Activated CD8-positive, alpha-beta memory T cell treated with anti-CD3 and anti-CD28 coated beads, Interleukin-2, amount 50 U/mL, for 24 hours (primary cell): ENCODE measurements around the gene ZDHHC4.

Experiments used
- DNase-seq: peaks from one replicate; pipeline ENCODE4 v3.0.0-alpha.2; 2020; ENCODE audit errors: extremely low read depth

Gene ZDHHC4

GRCh38 chr7:6606866-6607583 is 29.8 kb downstream of the ZDHHC4 start:
- no peak for DNase-seq

GRCh38 chr7:6607651-6608051 is 30.4 kb downstream of the ZDHHC4 start:
- no peak for DNase-seq

DNA sequence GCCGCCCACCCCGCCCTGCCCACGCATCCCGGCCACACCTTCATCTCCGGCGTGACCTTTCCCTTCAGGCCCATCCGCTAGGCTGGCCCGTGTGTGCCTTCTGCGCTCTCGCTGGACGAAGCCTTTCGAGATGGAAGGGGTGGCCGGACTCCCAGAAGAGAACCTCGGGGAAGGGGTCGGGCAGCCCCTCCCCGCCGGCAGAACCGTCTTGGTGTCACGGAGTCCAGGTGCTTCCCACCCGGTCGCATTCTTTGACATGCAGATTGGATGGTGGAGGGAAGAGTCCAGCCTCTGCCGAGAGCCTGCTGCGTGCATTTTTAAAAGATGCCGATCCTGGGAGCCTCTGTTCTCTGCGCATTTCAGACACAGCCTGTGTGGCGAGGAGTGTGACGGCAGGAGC is 30.8 kb downstream of the ZDHHC4 start:
- no peak for DNase-seq

DNA sequence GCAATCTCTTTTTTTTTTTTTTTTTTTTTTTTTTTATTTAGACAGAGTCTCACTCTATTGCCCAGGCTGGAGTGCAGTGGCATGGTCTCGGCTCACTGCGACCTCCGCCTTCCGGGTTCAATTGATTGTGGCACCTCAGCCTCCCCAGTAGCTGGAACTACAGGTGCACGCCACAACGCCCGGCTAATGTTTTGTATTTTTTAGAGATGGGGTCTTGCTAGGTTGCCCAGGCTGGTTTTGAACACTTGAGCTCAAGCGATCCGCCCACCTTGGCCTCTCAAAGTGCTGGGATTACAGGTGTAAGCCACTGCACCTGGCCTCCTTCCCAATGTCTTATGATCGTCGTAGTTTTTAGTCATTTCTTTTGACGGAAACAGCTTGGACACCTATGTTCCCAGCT is 31.5 kb downstream of the ZDHHC4 start:
- DNase-seq, result no peak

DNA sequence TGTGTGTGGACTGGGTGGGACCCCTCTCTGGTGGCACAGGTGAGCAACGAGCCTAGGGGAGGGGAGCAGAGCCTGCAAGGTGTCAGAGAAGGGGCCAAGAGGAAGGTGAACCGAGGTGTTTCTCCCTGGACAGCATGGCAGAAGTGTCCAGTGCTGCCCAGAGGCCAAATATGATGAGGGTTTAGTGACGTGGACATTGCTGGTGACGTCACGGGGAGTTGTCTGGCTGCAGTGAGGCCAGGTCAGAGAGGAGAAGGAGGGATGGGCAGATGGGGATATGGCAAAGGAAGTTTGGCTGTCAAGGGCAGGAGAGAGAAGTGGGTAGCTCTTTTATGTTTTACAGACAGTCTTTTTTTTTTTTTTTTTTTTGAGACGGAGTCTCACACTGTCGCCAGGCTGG is 35.6 kb downstream of the ZDHHC4 start:
- no peak for DNase-seq

GRCh38 chr7:6613706-6614105 is 36.5 kb downstream of the ZDHHC4 start:
- no peak for DNase-seq

DNA sequence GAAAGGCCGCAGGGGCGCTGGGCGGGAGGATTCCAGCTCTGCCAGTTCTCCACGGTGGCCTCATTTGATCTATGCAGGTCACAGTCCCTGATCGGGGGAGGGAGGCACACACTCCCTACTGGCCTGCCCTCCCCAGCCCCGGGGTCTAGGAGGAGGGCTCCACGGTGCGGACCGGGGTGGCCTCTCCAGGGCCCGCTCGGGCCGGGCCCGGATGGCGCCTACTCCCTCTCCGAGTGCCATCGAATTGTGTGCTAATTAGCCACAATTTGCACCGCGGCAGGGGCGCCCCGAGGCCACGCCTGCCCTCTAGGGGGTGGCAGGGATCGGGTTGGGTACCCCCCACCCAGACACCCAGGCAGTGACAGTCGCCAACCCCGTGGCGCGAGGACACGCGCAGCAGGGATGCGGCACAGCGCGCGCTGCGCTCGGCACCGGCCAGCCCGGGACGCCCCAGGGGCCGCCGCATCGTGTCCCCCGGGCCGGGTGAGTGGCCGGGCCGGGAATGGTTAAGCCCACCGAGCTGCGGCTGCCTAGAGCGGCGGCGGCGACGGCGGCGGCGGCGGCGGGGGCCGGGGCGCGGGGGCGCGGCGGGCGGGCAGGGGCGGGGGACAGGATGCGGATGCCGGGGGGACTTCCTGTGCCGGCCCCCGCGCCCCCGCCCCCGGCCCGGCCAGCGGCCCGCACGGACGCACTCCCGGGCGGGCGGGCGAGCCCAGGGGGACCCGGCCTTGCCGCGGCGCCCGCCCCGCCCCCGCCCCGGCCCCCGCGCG is 37.9 kb downstream of the ZDHHC4 start, which contains the start of gene ZNF853:
Gene ZNF853 (plus strand): TSS at position 658 of the 770 bp plus-strand sequence. CDS start 565 bp downstream, outside the sequence.
- DNase-seq, result no peak

DNA sequence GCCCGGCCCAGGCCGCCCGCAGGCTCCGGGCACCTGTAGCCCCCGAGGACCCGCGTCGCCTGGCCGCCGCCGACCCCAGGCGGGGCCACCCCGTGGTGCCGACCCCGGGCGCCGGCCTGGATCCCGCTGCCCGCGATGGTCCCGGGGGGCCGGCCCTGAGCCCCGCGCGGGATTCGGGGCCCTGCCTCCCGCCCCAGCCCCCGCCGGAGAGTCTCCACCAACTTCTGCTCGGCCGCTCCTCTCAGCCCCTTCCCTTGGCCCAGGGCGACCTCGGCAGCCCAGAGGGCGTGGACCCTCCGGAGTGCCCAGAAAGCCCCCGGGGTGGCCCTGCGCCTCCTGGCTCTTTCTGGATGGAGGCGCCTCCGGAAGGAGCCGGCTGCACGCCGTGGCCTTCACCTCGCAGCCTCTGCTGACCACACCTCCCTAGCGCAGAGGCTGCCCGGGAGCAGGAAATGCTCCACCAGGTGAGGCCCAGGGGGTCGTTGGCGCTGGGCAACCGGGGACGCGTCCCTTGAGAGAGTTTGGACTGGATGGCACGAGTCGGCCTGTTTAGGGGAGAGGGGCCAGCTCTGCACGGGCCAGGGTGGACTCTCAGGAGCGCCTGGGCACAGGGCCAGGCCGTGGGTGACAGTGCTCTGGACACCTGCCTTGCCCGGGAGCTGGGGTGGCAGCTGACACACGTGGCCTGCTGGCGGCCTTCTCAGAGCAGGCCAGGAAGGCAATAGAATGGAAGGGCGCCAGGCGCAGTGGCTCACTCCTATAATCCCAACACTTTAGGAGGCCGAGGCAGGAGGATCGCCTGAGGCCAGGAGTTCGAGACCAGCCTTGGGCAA is 38.7 kb downstream of the ZDHHC4 start:
- DNase-seq, result no peak

DNA sequence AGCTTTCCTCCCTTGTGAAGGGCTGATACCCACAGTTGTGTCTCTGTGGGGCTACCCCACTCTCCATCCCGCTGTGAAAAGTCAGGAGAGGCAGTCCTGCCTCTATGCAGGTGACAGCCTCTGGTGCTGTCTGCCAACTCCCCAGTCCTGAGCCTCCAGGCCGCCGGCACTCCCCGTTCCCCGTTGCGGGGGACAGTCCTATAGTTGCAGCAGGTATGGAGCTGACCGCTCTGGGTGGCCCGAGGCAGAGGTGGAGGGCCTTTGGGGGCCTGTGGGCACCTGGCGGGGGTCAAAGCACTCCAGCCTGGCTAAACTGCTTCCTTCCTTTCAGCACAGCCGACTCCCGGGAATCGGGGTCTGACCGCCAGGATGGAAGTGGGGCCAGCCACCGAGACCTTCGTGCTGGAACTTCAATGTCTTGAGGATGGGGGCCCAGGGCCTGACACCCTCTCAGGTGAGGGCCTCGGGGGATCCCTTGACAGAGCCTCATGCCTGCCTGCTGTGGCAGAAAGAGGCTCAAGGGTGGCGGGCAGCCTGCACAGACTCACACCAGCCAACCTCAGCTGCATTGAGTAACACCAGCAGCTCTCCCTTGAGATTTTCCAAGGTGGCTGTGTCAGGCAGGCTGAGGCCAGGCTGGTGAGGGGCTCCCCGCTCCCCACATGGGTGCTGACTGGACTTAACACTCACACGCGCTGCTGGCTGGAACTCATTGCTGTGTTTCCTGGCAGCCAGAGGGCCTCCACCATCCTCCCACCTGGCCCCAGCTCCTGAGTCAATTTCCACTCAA is 39.8 kb downstream of the ZDHHC4 start:
- DNase-seq, result no peak

DNA sequence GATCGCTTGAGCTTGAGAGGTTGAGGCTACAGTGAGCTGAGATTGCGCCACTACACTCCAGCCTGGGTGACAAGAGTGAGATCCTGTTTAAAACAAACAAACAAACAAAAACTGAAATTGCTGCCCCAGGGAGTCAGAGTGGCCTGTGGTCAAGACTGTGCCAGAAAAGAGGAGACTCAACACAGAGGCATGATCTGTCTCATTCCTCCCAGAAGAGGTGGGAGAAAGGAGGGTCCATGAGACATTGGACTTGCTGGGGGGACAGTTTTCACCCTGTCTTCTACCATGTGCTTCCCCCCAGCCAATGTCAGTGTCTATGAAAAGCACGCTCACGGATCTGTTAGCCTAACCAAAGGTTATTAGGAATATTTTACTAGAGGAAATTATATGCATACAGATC is 41.4 kb downstream of the ZDHHC4 start:
- DNase-seq, result no peak

DNA sequence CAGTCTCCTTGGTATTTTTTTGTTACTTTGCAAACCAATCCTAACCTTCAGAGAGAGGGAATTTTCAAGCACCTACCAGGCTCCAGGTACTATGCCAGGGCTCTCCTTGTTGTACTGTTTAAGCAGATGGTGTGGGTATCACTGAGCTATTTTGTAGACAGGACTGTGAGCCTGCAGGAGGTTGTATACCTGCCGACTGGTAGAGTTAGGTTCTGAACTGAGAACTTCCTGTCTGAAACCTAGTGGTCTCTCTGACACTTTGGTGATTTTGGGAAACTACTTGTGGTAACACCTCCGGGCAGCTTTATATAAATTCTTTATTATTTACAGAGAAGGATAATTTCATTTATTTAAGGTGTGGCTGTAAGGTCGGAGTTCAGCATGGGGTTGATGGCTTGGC is 42.7 kb downstream of the ZDHHC4 start:
- no peak for DNase-seq

DNA sequence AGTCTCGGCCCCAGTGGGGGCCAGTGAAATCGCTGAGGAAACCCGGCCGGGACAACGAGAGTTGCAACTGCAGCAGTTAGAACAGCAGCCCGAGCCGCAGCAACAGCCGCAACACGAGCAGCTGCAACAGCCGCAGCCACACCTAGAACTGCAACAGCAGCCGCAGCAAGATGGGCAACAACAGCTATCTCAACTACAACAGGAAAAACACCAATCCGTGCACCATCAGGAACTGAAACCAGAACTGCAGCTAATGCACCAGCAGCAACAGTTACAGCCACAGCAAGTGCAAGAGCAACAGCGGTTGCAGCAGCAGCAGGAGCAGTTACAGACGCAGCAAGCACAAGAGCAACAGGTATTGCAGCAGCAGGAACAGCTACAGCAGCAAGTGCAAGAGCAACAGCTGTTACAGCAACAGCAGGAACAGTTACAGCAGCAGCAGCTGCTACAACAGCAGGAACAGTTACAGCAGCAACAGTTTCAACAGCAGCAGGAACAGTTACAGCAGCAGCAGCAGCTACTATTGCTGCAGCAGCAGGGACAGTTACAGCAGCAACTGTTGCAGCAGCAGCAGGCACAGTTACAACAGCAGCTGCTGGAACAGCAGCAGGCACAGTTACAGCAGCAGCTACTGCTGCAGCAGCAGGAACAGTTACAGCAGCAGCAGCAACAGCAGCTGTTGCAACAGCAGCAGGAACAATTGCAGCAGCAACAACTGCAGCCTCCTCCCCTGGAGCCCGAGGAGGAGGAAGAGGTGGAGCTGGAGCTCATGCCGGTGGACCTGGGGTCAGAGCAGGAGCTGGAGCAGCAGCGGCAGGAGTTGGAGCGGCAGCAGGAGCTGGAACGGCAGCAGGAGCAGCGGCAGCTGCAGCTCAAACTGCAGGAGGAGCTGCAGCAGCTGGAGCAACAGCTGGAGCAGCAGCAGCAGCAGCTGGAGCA is 44.2 kb downstream of the ZDHHC4 start:
- DNase-seq, result no peak

GRCh38 chr7:6622134-6622710 is 45.0 kb downstream of the ZDHHC4 start:
- DNase-seq, result no peak

DNA sequence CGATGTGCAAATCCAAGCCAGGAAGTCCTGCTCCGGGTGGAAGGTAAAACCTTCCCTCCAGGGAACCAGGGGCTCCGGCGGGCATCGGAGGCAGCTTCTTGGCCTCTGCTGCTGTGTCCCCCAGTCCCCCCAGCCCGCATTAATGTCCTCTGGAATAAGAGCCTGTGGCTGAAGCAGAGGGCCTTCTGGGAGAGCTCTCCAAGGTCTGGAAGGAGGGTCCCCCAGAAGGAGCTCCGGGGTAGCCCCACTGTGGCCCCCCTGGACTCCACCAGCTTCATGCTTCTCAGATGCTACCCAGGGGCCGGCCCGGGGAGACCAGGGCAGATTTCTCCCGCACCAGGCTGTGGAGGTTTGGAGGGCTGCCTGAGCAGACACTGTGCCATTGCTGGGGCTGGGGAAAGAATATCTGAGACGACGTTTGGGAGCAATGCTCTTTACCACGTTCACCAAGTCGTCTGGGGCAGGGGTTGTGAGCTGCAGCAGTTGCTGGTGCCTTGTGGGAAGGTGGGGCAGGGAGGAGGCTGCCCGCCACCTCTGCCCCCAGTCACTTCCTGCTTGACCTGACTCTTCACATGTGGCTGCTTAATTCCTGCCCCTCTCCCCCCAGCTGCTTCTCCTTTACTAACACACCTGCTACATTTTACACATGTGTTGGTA is 46.5 kb downstream of the ZDHHC4 start:
- DNase-seq, result no peak

- DNase-seq, result no peak
These were observed 47.0 kb downstream of the ZDHHC4 start for GRCh38 chr7:6624246-6624611.

GRCh38 chr7:6628045-6628444 is 50.8 kb downstream of the ZDHHC4 start:
- no peak for DNase-seq

- DNase-seq, result no peak
These were observed 53.0 kb downstream of the ZDHHC4 start for GRCh38 chr7:6630007-6630849.

DNA sequence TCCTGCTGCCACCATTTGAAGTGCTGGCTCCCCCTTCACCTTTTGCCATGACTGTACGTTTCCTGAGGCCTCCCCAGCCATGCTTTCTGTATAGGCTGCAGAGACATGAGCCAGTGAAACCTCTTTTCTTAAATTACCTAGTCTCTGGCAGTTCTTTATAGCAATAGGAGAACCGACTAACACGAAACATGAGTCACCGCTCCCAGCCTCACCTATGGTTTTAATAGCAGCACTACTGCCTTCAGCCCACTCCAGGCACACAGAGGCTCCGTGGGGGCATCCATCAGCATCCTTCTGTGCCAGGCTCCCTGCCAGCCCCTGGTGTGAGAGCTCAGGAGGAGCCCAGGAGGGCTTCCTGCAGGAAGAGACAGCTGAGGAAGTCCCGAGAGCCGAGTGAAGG is 54.4 kb downstream of the ZDHHC4 start:
- DNase-seq, result no peak

GRCh38 chr7:6634021-6634420 is 56.8 kb downstream of the ZDHHC4 start:
- no peak for DNase-seq
